Skeletal muscle satellite cell (primary cell): ENCODE data around the gene TMEM207.

ENCODE experiments used
- H3K27me3 ChIP-seq: 2 replicates; pipeline ENCODE4 v1.7.0; 2013; ENCODE audit warnings: low read length; ENCODE audit not compliant: control insufficient read depth, insufficient read depth
- H3K36me3 ChIP-seq: 2 replicates; pipeline ENCODE4 v1.7.0; 2013; ENCODE audit warnings: mild to moderate bottlenecking, control low read depth, low read length; ENCODE audit not compliant: insufficient read depth
- H3K4me1 ChIP-seq: 2 replicates; pipeline ENCODE4 v1.7.0; 2013; ENCODE audit warnings: low read length; ENCODE audit not compliant: control insufficient read depth, insufficient read depth
- H3K4me2 ChIP-seq: 2 replicates; pipeline ENCODE4 v1.7.0; 2013; ENCODE audit warnings: mild to moderate bottlenecking, low read length
- H3K4me3 ChIP-seq: 2 replicates; pipeline ENCODE4 v1.7.0; 2013; ENCODE audit warnings: low read length
- H3K9ac ChIP-seq: 2 replicates; pipeline ENCODE4 v1.7.0; 2013; ENCODE audit warnings: mild to moderate bottlenecking, low read depth, low read length, moderate library complexity
- H3K9me3 ChIP-seq: replicated peaks from 2 replicates; pipeline ENCODE4 v1.7.0; 2013; ENCODE audit warnings: mild to moderate bottlenecking, control low read depth, low read length

TMEM207 gene

GRCh38 chr3:190382082-190382481 is 67.6 kb downstream of the TMEM207 start:
- Histone ChIP-seq H3K9ac (no peak overlapping the region), H3K4me1 (peaks cover 60% of the 10 kb centered on the region), H3K27me3 (no peaks in the 10 kb centered on the region), H3K9me3 (no peaks in the 10 kb centered on the region), H3K36me3 (no peaks in the 10 kb centered on the region), H3K4me3 (no peak overlapping the region), H3K4me2 (peak overlapping the region; percentile 30)

- no peak overlapping the region for H3K4me3 ChIP-seq
- no peak overlapping the region for H3K4me2 ChIP-seq
- no peaks in the 10 kb centered on the region for H3K9me3 ChIP-seq
- no peak overlapping the region for H3K9ac ChIP-seq
- H3K36me3 ChIP-seq, result no peaks in the 10 kb centered on the region
- H3K4me1 ChIP-seq, result peaks cover 53% of the 10 kb centered on the region
- H3K27me3 ChIP-seq, result no peaks in the 10 kb centered on the region
These were observed 68.3 kb downstream of the TMEM207 start for GRCh38 chr3:190381441-190381840.

- Histone ChIP-seq H3K4me3 (no peak overlapping the region), H3K27me3 (no peaks in the 10 kb centered on the region), H3K4me2 (no peak overlapping the region), H3K36me3 (no peaks in the 10 kb centered on the region), H3K9ac (no peak overlapping the region), H3K4me1 (peaks cover 43% of the 10 kb centered on the region), H3K9me3 (no peaks in the 10 kb centered on the region)
These were observed 69.5 kb downstream of the TMEM207 start for GRCh38 chr3:190380184-190380583.
